GM19467 (cell line): ENCODE results near the gene PPDPF.

Experiments
- ATAC-seq: cut with Tn5 transposase; IDR thresholded peaks from one replicate; pipeline ENCODE4 v1.9.1; 2021; ENCODE audit warnings: mild to moderate bottlenecking, moderate library complexity; ENCODE audit not compliant: unreplicated experiment

The PPDPF gene

DNA sequence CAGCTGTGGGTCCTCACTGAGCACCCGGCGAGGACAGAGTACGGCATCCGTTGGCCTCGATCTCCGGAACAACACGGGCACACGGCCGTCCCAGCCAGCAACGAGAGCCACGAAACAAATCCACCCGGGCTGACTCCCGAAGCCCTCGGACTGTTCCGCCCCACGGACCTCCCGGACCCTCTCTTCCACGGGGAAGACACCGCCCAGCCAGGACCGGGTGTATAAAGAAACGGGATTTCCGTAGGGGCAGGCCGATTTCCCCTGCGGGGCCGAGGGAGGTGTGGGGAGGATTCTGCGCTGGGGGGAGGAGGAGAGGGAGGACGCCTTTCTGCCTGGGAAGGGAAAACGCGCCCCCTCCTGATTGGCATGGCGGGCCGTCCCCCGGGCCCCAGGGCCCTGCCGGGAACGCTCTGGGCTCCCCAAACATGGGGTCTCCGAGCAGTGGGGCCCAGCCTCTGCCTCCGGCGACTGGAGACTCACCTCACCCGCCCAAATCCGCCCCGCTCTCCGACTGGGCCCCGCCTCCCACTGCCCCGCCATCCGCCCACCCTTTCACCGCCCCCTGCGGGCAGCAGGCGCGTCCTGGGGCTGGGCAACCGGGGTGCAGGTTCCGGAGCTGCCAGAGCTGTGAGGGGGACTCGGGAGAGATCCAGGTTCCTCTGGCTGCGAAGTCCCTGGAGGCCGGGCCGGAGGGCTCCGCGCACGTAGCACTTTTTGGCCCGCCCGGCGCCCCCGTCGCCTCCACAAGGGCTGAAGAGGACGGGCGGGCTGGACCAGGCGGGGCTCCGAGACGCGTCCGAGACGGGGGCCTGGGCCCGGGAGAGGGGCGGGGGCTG is 679 bp upstream of the PPDPF start:
- ATAC-seq: peak; percentile 34

DNA sequence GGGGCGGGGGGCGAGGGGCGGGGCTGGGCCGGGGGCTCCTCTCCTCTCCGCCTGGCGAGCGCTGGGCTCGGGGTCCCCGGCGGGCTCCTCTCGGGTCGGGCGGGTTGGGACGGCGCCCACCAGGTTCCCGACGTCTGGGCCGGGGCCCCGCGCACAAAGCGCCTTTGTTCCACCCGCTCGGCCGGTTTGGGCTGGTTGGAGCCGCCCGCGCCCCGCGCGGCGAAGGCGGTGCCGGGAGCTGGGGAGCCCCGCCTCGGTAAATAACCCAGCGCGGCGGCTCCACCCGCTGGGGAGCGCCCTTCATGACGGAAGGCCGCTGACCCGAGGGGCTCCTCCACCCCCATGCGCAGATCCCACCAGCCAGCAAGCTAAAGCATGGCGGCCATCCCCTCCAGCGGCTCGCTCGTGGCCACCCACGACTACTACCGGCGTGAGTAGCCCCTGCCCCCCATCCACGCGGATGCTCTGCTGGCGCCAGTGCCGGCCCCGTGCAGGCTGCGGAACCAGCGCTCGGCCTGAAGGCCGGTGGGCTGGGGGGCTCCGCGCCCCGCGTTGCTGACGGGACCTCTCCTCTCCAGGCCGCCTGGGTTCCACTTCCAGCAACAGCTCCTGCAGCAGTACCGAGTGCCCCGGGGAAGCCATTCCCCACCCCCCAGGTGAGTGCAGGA is 503 bp downstream of the PPDPF start:
- peak; percentile 34 for ATAC-seq

DNA sequence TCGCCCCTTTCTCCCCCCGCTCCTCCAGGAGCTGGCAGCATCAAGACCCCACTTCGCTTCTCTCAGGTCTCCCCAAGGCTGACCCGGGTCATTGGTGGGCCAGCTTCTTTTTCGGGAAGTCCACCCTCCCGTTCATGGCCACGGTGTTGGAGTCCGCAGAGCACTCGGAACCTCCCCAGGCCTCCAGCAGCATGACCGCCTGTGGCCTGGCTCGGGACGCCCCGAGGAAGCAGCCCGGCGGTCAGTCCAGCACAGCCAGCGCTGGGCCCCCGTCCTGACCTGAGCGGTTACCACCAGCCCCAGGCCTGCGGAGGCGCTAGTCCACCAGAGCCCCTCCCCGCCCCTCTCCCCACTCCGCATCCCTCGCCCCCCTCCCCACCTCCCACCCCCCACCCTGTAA is 1.0 kb downstream of the PPDPF start:
- no peak for ATAC-seq

DNA sequence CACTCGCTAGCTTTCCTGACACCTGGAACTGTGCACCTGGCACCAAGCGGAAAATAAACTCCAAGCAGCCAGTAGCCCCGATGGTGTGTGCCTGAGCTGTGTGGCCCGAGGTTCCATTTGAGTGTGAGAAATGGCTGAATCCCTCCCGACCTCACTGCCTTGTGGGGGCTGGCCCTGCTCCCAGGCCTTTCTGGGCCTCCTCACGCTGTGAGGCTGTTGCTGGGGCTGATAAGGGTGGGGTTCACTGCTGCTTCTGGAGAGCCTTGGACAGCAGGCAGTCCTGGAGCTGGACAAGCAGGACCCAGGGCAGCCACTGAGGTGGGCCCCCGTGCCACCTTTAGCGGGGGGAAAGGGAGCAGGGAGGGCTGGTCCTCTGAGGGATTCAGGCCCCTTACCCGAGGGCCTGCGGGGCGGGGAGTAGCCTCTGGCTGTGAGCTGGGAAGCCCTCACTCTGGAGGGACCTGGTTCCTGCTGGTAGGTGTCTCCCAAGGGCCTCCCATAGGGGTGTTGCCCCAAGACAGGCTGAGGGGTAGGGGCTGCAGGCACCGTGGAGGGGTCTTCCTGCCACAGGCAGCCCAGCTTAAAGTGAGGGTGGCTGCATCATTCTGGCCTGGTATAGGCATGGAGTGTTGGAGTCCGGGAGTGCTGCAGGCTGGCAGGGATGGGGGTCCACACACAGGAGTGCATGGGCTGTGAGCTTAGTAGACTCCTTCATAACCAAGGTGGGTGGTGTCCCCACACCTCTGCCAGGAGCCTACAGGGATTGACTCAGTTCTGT is 1.7 kb downstream of the PPDPF start:
- no peak for ATAC-seq

DNA sequence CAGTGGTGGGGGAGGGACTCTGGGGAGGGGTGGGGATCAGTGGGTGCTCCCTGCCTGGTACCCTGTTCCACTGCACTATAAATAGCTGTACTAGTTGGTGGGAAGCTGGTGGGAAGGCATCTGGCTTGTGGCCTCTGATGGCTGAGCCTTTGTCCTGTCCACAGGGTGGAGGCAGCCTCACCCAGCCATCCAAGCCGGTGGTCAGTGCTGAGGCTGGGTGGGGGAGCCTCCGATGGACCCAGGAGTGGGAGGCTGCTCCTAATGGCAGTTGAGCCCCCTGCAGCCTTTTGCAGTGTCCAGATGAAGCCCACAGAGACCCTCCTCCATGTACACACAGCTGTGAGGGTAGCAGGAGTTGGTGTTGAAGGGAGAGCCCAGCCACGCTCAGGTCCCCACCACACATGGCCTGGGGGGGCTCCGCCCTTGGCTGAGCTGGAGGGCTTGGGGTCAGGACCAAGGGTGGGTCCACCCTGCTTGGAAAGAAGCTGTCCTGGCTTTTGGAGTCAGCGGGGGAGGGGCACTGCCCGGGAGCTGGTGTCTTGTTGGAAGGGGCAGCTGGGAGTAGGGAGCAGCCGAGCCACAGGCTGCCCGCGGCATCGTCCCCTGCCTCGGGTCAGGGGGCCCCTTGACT is 2.5 kb downstream of the PPDPF start:
- no peak for ATAC-seq

DNA sequence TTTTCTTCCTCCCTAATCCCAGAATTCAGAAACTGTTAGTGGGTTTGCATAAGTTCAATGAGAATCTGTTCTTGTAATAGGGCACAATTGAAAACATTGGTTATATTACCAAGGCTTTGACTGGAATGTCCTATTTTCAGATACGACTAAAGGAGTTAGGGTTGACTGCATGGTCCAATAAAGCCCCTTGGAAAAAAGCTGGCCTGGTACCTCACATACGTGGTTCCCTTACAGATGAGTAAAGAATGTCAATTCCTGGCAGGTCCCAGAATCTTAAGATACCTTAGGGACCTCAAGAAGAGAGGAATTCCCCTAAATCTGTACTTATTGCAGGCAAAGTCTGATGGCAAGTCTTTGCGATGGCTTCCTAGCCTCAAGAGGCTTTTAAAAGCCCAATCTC is 4.6 kb downstream of the PPDPF start:
- no peak for ATAC-seq

DNA sequence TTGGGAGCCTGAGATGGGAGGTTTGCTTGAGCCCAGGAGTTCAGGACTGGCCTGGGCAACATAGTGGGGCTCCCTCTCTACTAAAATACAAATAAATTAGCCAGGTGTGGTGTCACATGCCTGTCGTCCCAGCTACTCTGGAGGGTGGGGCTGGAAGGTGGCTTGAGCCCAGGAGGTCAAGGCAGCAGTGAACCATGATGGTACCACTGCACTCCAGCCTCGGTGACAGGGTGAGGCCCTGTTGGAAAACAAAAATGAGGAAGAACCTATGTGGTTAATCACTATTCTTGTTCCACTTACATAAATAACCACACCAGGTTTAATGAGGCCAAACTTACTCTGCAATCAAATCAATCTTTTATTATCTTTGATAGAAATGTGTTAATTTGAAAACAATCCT is 5.4 kb downstream of the PPDPF start:
- ATAC-seq: no peak

DNA sequence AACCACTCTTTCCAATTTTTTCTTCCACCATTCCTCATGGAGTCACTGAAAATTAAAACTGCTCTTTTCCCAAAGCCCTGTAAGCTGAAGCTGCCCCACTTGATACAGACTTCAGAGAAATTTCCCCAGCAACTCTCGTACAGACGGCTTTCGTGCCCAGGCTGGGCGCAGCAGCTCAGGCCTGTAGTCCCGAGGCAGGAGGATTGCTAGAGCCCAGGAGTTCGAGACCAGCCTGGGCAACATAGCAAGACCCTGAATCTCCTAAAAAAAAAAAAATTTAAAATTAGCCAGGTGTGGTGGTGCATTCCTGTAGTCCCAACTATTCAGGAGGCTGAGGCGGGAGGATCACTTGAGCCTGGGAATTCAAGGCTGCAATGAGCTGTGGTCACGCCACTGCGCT is 6.6 kb downstream of the PPDPF start:
- ATAC-seq: no peak

DNA sequence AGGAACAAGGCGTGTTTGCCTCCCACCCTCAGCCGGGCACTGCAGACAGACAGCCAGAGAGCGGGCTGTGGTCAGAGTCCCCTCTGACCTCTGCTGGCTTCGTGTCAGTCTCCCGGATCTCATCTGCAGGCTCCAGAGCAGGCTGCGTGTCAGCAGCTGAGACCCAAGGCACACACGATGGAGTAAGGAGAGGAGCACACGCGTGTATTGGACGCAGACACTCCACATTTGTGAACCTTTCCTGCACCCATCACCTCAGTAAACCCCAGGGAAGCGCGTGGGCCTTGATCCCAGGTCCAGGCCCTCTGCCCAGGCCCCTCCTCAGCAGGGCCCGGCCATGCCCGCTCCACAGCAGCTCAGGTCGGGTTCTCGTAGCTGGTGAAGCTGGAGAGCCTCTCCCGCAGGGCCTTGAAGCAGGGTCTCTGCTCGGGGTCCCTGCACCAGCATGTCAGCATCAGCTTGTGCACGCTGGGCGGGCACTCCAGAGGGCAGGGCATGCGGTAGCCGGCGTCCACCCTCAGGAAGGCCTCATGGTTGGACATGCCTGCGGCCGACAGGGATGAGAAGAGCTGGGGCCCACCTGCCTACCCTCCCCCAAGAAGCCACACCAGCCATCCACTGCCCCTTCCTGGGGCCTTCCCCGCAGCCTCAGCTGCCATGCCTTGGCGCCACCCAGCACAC is 8.8 kb downstream of the PPDPF start:
- ATAC-seq: no peak

DNA sequence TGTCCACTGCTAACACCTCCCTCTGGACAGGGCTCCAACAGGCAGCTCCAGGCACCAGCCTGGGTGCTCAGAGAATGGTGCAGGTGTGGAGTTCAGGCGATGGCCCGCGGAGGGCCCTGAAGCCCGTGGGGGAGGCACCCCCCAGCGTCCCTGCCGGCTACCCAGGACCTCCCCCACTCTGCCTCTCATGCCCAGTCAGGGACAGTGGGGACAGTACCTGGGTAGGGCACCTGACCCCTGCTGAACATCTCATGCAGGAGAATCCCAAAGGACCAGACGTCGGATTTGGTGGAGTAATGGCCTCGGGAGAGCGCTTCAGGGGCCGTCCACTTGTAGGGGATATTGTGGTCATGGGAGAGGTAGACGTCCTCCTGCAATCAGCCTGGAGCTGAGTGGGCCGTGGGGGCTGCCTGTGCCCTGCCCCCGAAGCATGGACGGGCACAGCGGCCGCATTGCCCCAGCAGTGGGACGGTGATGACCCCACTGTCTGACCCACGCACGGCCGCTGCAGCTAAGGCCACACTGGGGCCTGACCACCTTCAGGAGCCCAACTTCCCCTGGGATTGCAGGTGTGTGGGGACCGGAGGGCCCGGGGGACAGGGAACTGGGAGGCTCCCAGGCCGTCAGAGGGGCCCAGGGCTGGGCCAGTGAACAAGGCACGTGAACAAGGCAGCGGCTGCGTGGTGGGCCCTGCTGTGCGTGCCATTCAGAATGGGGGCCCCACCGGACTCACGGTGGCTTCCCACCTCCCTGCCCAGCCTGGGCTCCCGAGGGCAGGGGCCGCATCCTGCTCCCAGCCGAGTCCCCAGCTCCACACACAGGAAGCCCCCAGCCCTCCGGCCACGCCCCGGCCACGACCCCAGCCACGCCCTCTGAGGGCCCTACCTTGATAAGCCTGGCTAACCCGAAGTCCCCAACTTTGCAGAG is 9.6 kb downstream of the PPDPF start:
- no peak for ATAC-seq

DNA sequence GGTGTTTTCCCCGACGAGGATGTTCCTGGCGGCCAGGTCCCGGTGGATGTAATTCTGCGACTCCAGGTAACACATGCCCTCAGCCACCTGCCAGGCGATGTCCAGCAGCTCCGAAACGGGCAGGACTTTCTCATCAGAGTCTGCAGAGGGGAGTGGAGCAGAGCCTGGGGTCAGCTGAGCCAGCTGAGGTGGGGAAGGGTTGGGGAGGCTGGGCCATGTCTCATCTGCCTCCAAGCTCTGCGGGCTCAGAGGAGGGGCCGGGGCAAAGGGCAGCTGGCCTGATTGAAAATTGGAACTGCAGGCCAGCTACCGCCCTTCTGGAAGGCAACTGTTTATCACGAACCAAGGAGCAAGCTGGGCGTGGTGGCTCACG is 10.2 kb downstream of the PPDPF start:
- no peak for ATAC-seq

DNA sequence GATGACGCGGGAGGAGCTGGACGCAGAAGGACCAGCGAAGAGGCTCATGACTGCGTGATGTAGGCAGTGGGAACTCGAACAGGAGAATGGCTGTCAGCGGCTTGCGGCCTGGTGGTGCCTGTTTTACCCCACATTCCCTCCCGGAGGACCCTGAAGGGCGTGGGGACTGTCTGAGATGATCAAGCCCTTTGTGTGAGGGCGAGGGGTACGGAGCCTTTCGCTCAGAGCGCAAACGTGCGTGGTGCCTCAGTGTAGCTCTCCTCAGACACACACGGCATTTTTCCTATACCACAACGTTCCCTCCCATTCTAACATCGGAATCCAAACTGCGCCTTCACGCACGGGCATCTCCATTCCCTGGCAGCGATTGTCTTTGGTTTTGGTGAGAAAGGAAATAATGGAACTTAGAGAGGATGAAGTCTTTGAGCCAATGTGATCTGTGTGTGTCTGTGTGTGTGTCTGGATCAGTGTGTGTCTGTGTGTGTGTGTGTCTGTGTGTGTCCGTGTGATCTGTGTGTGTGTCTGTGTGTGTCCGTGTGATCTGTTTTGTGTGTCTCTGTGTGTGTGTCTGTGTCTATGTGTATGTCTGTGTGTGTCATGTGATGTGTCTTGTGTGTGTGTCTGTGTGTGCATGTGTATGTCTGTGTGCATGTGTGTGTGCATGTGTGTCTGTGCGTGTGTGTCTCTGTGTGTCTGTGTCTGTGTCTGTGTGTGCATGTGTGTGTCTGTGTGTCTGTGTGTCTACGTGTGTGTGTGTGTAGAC is 11.3 kb downstream of the PPDPF start:
- ATAC-seq: no peak

DNA sequence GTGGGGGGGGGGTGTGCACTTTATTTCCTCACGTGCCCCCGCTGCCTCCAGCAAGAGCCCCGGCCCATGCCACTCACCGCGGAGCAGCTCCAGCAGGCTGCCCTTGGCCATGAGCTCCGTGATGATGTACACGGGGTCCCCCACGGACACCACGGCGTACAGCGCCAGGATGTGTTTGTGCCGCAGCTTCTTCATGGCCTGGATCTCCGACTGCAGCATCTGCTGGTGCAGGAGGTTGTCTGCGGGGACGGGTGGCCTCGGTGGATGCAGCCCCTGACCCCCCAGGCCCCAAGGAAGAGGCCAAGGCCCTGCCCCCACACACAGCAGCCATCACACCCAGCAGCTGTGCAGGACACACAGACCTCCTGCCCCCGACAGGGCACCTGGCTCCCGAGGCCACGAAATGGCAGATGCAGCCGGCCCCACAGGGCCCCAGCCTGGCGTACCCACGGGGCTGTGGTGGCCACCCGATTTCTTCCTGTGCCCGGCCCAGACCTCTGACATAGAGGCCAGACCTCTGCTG is 11.9 kb downstream of the PPDPF start:
- no peak for ATAC-seq

DNA sequence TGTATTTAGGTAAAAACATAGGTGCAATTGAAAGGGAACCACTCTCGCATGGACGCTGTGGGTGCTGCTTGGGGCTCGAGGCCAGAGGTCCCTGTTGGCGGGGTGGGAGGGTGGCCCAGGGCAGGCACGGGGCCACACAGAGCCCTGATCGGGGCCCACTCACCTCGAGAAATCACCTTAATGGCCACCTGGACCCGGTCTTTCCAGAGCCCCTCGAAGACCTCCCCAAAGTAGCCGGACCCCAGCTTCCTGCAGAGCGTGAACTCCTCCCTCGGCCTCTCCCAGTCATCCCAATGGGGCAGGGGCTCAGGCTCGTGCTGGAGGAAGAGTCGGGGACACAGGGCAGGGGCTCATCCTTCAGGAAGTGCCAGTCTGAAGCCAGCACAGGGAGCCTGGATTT is 12.8 kb downstream of the PPDPF start:
- no peak for ATAC-seq

DNA sequence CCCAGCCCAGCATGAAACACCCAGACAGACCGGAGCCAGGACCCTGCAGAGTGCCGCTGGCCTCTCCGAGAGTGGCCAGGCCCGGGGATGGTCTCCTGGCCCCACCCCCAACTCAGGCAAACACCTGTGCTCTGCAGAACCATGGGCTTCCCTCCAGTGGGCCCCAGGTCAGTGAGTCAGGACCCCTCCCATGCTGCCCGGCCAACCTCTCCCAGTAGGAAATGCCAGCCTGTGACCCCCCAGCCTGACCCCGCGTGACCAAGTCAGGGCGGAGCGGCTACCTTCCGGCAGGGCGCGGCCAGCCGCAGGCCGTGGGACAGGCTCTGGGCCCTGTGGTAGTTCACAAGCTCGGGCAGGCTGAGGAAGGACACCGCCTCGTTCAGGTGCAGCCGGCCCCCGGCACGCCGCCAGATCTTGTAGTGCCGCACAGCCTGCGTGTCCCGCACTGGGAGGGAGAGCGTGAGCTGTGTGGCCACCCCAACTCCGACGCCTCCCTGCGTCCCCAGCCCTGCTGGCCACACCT is 13.4 kb downstream of the PPDPF start:
- ATAC-seq: no peak

DNA sequence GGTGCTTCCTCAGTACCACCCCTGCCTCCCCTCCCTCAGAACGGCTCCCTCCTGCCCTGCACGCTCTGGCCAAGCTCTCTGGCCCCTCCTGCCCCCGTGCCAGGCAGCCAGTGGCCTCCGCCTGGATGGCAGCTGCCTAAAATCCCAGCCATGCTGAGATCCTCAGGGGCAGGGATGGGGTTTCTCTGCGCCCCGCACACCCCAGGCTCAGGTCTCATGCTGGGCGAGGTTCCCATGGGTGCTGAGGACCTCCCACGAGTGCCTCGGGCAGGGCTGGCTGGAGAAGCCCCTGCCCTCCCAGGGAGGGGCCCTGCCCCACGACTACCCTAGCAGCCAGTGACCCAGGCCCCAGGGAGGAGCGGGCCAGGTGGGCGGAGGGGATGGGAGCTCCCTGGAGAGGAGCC is 13.9 kb downstream of the PPDPF start:
- ATAC-seq: no peak

DNA sequence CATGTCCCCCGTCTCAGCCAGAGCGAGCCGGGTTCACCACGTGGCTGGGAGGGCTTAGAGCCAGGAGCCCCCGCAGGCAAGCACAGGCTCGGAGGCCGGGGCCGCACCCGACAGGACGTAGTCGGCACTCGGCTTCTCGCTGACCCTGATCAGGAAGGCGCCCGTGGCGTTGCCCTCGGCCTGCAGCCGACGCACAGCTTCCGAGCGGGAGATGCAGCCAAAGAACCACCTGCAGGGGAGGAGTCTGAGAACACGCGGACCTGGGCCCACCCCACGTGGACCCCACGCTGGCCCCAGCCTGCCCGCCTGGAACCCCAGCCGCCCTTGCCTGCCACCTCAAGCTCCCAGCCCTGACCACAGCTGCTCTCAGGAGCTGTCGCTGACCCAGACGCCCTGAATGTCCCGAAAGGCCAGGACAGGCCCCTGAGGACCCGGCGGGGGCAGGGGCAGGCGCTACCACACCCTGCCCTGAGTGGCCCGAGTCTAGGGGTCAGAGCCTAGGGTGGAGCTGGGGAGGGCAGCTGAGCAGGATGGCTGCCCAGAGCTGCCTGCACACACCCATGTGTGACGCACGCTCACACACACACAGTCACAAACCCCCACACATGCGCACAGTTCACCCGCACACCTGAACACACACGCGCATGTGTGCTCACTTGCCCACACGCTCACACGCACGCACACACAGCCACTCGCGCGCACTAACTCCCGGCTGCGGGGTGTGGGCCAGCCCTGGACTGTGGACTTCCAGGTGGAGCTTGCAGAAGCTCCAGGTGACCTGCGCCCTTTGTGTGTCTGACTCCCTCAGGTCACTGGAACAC is 14.5 kb downstream of the PPDPF start:
- no peak for ATAC-seq
